Duodenal mucosa (tissue), 2 donors: Measurements from ENCODE around the gene ANKS1B.

ENCODE experiments used
- H3K27ac ChIP-seq: one replicate; pipeline ENCODE4 v1.7.0; 2013; ENCODE audit warnings: low read depth, low read length
- H3K27me3 ChIP-seq, 2 donors: one replicate each; pipeline ENCODE4 v1.7.0; 2013; ENCODE audit warnings: low read length in 2 of 2, control low read depth in 1 of 2; ENCODE audit not compliant: insufficient read depth in 2 of 2, control insufficient read depth in 1 of 2
- H3K36me3 ChIP-seq, 2 donors: one replicate each; pipeline ENCODE4 v1.7.0; 2013; ENCODE audit warnings: low read length in 2 of 2, control low read depth in 1 of 2; ENCODE audit not compliant: insufficient read depth in 2 of 2, control insufficient read depth in 1 of 2
- H3K4me1 ChIP-seq, 2 donors: one replicate each; pipeline ENCODE4 v1.7.0; 2013; ENCODE audit warnings: low read length in 2 of 2, control low read depth in 1 of 2; ENCODE audit not compliant: insufficient read depth in 2 of 2, control insufficient read depth in 1 of 2
- H3K4me3 ChIP-seq, 2 donors: one replicate each; pipeline ENCODE4 v1.7.0; 2013; ENCODE audit warnings: low read length in 2 of 2, low read depth in 1 of 2
- H3K9ac ChIP-seq, 2 donors: one replicate each; pipeline ENCODE4 v1.7.0; 2013; ENCODE audit warnings: low read length in 2 of 2, low read depth in 1 of 2
- H3K9me3 ChIP-seq, 2 donors: one replicate each; pipeline ENCODE4 v1.7.0; 2013; ENCODE audit warnings: low read length in 2 of 2, control low read depth in 1 of 2; ENCODE audit not compliant: control insufficient read depth in 1 of 2

The ANKS1B gene

DNA sequence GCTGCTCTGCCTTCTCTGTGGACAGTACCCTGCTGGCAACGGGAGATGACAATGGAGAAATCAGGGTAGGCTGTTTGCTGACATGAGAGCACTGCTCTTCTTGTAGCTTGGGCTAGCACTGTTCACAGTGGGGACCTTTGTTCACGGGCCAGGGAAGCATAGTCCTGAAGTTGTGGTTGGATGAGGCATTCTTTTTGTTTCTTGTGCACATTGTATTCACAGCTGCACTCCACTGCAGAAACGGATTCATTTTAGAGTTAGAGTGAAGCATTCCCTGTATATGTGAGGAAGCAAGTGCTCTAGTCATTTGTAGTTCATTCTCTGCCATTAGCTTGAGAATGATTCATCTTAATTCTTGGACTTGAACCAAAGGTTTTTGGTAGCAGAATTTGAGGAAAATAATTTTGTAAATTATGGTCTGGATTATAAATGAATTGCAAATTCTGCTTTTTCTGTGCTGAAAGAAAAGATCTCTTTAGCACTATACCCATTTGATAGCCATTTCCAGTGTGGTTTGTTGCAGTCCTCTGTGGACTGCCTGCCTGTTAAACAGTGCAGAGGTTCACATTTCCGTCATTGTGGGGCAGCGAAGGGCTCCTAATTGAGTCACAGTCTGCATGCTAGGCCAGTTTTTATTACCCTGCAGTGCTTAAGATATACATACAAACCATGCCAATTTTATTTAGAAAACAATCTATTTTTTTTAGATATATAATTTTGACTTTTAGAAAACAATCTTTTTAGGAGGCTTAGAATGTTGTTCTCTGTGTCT lies 1259.1 kb downstream of the ANKS1B start:
- H3K36me3 ChIP-seq, result peaks cover 17 to 52% of the 10 kb centered on the region in 2 donors
- no peaks in the 10 kb centered on the region for H3K9me3 ChIP-seq
- H3K27me3 ChIP-seq, result no peaks in the 10 kb centered on the region
- H3K9ac ChIP-seq, result no peak overlapping the region
- no peak overlapping the region for H3K4me3 ChIP-seq
- H3K27ac ChIP-seq, result no peak overlapping the region
- no peaks in the 10 kb centered on the region for H3K4me1 ChIP-seq

DNA sequence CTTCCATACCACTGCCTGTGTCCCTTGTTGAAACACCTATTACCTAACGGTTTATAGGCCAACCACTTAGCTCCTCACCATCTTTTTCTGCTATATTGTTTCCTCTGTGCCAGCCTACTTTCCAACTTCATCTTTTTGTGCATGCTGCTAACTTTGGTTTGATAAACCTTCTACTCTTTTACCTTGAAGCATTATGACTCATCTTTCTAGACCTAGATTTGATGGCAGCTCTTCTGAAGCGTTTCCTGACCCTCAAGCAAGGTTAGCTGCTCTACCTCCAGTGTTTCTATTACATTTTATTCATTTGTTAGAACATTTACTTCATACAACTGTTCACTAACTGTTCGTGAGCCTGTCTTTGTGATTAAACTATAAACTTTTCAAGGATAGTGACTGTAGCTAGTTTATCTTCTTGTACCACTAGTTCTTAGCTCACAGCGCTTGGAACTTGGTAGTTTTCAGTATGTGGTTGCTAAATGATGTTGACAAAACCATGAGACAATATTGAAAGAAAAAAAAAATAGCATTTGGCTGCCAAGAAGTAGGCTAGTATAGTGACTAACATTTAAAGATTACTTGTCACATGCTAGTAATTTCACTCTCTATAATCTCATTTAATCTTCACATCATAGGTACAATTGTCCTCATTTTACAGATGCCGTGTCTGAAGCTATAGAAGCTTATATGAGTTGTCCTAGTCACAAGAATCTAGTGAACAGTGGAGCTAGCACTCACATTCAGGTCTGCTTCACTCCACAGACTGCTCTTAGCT lies 1260.2 kb downstream of the ANKS1B start:
- no peak overlapping the region for H3K4me3 ChIP-seq
- H3K36me3 ChIP-seq, result peaks cover 16 to 46% of the 10 kb centered on the region in 2 donors
- no peak overlapping the region for H3K27ac ChIP-seq
- no peak overlapping the region for H3K9ac ChIP-seq
- H3K4me1 ChIP-seq, result no peaks in the 10 kb centered on the region
- H3K27me3 ChIP-seq, result no peaks in the 10 kb centered on the region
- H3K9me3 ChIP-seq, result no peaks in the 10 kb centered on the region

- H3K9ac ChIP-seq, result no peak overlapping the region
- H3K9me3 ChIP-seq, result no peaks in the 10 kb centered on the region
- H3K27me3 ChIP-seq, result no peaks in the 10 kb centered on the region
- H3K27ac ChIP-seq, result no peak overlapping the region
- no peaks in the 10 kb centered on the region for H3K4me1 ChIP-seq
- peaks cover 3 to 30% of the 10 kb centered on the region in 2 donors for H3K36me3 ChIP-seq
- no peak overlapping the region for H3K4me3 ChIP-seq
These were observed 1263.5 kb downstream of the ANKS1B start for GRCh38 chr12:98721204-98721702.

GRCh38 chr12:98719515-98720504 lies 1264.9 kb downstream of the ANKS1B start:
- Histone ChIP-seq H3K9me3 (no peaks in the 10 kb centered on the region), H3K4me3 (no peak overlapping the region), H3K36me3 (peaks cover 0 to 24% of the 10 kb centered on the region in 2 donors), H3K4me1 (no peaks in the 10 kb centered on the region), H3K27ac (no peak overlapping the region), H3K27me3 (no peaks in the 10 kb centered on the region), H3K9ac (no peak overlapping the region)

DNA sequence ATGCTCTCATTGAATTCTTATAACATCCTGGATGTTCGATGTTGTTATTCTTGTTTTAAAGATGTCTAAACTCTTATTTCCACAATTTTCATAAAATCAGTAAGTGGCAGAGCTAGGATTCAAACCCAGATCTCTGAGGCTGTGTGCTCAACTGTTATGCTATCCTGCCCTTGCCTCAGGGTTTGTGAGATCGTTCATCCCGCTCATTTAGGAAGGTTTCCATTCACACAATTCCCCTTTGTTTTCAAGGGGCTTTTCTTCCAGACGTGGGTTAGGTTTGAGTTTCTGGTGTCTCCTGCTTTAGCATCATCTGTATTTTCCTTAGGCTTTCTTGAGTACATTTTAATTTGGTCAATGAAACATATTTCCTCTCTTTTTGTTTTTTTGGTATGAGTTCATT lies 1270.3 kb downstream of the ANKS1B start:
- no peak overlapping the region for H3K4me3 ChIP-seq
- H3K9me3 ChIP-seq, result no peaks in the 10 kb centered on the region
- H3K27me3 ChIP-seq, result no peaks in the 10 kb centered on the region
- peaks cover 5 to 24% of the 10 kb centered on the region in 2 donors for H3K36me3 ChIP-seq
- H3K4me1 ChIP-seq, result no peaks in the 10 kb centered on the region
- H3K9ac ChIP-seq, result no peak overlapping the region
- H3K27ac ChIP-seq, result no peak overlapping the region

DNA sequence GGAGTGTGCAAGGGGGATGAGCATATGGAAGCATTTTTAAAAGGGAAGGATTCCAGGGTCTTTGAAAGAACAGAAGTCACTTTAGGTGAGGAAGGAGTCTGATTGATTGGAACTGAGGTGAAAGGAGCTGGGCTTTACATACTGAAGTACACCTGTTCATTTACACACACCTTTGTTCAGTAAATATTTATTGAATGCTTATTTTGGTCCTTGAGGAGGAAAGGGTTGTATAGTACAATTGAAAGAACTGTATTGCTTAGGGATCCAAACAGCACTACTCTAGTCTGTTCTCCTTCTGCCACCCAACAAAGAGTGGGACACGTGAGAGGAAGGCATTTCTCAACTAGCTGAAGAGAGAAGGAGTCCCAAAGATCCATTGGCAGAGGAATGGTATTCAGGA lies 1275.7 kb downstream of the ANKS1B start:
- no peaks in the 10 kb centered on the region for H3K27me3 ChIP-seq
- no peak overlapping the region for H3K4me3 ChIP-seq
- no peaks in the 10 kb centered on the region for H3K4me1 ChIP-seq
- no peaks in the 10 kb centered on the region for H3K9me3 ChIP-seq
- no peak overlapping the region for H3K9ac ChIP-seq
- H3K36me3 ChIP-seq, result peaks cover 14 to 33% of the 10 kb centered on the region in 2 donors
- H3K27ac ChIP-seq, result no peak overlapping the region

DNA sequence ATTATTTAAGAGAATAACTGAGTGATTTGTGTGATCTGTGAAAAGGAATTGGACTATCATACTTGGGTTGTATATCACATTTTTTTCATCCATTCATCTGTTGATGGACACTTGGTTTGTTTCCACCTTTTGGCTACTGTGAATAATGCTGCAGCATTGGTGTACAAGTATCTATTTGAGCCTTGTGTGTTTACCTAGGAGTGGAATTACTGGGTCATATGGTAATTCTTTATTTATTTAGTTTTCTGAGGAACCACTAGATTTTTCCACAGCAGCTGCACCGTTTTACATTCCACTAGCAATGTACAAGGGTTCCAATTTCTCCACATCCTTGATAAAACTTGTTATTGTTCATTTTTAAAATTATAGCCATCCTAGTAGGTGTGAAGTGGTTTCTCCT lies 1283.6 kb downstream of the ANKS1B start:
- Histone ChIP-seq H3K4me1 (peaks cover 0 to 4% of the 10 kb centered on the region in 2 donors), H3K9ac (no peak overlapping the region), H3K4me3 (no peak overlapping the region), H3K27me3 (no peaks in the 10 kb centered on the region), H3K36me3 (peaks cover 6 to 16% of the 10 kb centered on the region in 2 donors), H3K27ac (no peak overlapping the region), H3K9me3 (no peaks in the 10 kb centered on the region)

- Histone ChIP-seq H3K4me3 (no peak overlapping the region), H3K36me3 (peaks cover 6 to 21% of the 10 kb centered on the region in 2 donors), H3K4me1 (peaks cover 0 to 4% of the 10 kb centered on the region in 2 donors), H3K27ac (no peak overlapping the region), H3K9me3 (no peaks in the 10 kb centered on the region), H3K9ac (no peak overlapping the region), H3K27me3 (no peaks in the 10 kb centered on the region)
These were observed 1285.2 kb downstream of the ANKS1B start for GRCh38 chr12:98699586-98699985.

GRCh38 chr12:98698603-98699463 lies 1285.9 kb downstream of the ANKS1B start:
- Histone ChIP-seq H3K27me3 (no peaks in the 10 kb centered on the region), H3K9me3 (no peaks in the 10 kb centered on the region), H3K9ac (no peak overlapping the region), H3K27ac (no peak overlapping the region), H3K4me1 (peaks cover 0 to 4% of the 10 kb centered on the region in 2 donors), H3K4me3 (no peak overlapping the region), H3K36me3 (peaks cover 6 to 19% of the 10 kb centered on the region in 2 donors)
